Cardiac muscle cell (in vitro differentiated cells and primary cell): ENCODE results near the gene MYLIP. TPM values are rescaled to one million over a fixed set of nuclear protein-coding genes. Genes with fewer than 3 reads are reported as not detected.

Source experiments
- DNase-seq, 2 donors: peaks; one replicate each; pipeline versions ENCODE4 v3.0.0 to v3.0.0-alpha.2; 2010 to 2017; ENCODE audit warnings: low read depth in 1 of 2, low spot score in 1 of 2
- H3K27ac ChIP-seq: fragments of 200-600 bp; sonication (generic); 2 replicates; pipeline ENCODE4 v1.5.1; 2016
- H3K27me3 ChIP-seq: fragments of 200-600 bp; sonication (generic); 2 replicates; pipeline ENCODE4 v1.6.0; 2016; ENCODE audit warnings: control low read depth
- H3K36me3 ChIP-seq: fragments of 200-600 bp; sonication (generic); 2 replicates; pipeline ENCODE4 v1.5.1; 2016; ENCODE audit warnings: control low read depth
- H3K4me1 ChIP-seq: fragments of 200-600 bp; sonication (generic); 2 replicates; pipeline ENCODE4 v1.8.1; 2017; ENCODE audit warnings: low read depth, mild to moderate bottlenecking, mixed run types
- H3K4me3 ChIP-seq: fragments of 200-600 bp; sonication (generic); 2 replicates; pipeline ENCODE4 v1.5.1; 2016; ENCODE audit warnings: mild to moderate bottlenecking
- H3K9me3 ChIP-seq: fragments of 200-600 bp; sonication (generic); 2 replicates; pipeline ENCODE4 v1.5.1; 2017; ENCODE audit warnings: low read depth, mild to moderate bottlenecking, control low read depth
- polyA plus RNA-seq: library from polyadenylated mRNA; unstranded; fragments of >200 nt; fragmentation: Nextera tagmentation; extraction: Ambion mirVana; gene quantifications from 2 replicates; pipeline ENCODE4 v1.2.1, GENCODE V29; 2016
- total RNA-seq: library from RNA; depleted of rRNA; stranded (reverse); fragments of >200 nt; gene quantifications from 2 replicates; pipeline ENCODE4 v1.2.3, GENCODE V29; 2016
- TF ChIP-seq, protein P1 (sequence below): IDR thresholded peaks from 2 replicates; pipeline ENCODE4 v1.5.1; 2012; ENCODE audit warnings: low read depth, mild to moderate bottlenecking, low read length

MYLIP gene
- total and polyA plus RNA-seq, 2 experiments from 2014 or later: 33.4 to 35.6 TPM

- Histone ChIP-seq H3K27me3 (no peaks in the 10 kb centered on the region), H3K27ac (no peak overlapping the region), H3K36me3 (no peaks in the 10 kb centered on the region), H3K4me3 (no peak overlapping the region), H3K4me1 (no peaks in the 10 kb centered on the region), H3K9me3 (no peaks in the 10 kb centered on the region)
- TF ChIP-seq, protein P1, sequence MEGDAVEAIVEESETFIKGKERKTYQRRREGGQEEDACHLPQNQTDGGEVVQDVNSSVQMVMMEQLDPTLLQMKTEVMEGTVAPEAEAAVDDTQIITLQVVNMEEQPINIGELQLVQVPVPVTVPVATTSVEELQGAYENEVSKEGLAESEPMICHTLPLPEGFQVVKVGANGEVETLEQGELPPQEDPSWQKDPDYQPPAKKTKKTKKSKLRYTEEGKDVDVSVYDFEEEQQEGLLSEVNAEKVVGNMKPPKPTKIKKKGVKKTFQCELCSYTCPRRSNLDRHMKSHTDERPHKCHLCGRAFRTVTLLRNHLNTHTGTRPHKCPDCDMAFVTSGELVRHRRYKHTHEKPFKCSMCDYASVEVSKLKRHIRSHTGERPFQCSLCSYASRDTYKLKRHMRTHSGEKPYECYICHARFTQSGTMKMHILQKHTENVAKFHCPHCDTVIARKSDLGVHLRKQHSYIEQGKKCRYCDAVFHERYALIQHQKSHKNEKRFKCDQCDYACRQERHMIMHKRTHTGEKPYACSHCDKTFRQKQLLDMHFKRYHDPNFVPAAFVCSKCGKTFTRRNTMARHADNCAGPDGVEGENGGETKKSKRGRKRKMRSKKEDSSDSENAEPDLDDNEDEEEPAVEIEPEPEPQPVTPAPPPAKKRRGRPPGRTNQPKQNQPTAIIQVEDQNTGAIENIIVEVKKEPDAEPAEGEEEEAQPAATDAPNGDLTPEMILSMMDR: no peak
- DNase-seq: no peak
Measured at GRCh38 chr6:16086965-16087364, 41.9 kb upstream of the MYLIP start.

- no peaks in the 10 kb centered on the region for H3K27me3 ChIP-seq
- no peak overlapping the region for H3K27ac ChIP-seq
- no peaks in the 10 kb centered on the region for H3K9me3 ChIP-seq
- no peak for DNase-seq
- H3K4me3 ChIP-seq: no peak overlapping the region
- H3K4me1 ChIP-seq: no peaks in the 10 kb centered on the region
- no peaks in the 10 kb centered on the region for H3K36me3 ChIP-seq
- TF ChIP-seq, protein P1: no peak
Measured at GRCh38 chr6:16087386-16087785, 41.5 kb upstream of the MYLIP start.

DNA sequence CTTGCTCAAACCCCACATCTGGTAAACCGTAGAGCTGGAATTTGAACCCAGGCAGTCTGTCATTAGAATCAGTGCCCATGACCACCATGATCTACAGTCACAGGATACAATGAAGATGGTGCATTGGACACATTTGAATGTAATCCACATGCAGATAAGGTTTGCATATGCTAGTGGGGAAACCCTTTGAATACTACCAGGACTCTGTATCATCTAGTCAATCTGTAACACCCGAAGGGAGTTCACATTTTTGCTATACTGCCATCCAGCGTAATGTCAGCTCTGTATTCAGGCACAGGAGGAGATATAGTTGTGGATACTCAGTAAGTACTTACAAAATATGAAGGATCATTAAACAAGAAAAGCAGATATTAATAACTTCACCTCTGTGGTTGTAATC is 40.5 kb upstream of the MYLIP start:
- Histone ChIP-seq H3K27me3 (no peaks in the 10 kb centered on the region), H3K4me3 (no peak overlapping the region), H3K9me3 (no peaks in the 10 kb centered on the region), H3K27ac (no peak overlapping the region), H3K36me3 (no peaks in the 10 kb centered on the region), H3K4me1 (no peaks in the 10 kb centered on the region)
- no peak for DNase-seq
- TF ChIP-seq, protein P1: no peak

DNA sequence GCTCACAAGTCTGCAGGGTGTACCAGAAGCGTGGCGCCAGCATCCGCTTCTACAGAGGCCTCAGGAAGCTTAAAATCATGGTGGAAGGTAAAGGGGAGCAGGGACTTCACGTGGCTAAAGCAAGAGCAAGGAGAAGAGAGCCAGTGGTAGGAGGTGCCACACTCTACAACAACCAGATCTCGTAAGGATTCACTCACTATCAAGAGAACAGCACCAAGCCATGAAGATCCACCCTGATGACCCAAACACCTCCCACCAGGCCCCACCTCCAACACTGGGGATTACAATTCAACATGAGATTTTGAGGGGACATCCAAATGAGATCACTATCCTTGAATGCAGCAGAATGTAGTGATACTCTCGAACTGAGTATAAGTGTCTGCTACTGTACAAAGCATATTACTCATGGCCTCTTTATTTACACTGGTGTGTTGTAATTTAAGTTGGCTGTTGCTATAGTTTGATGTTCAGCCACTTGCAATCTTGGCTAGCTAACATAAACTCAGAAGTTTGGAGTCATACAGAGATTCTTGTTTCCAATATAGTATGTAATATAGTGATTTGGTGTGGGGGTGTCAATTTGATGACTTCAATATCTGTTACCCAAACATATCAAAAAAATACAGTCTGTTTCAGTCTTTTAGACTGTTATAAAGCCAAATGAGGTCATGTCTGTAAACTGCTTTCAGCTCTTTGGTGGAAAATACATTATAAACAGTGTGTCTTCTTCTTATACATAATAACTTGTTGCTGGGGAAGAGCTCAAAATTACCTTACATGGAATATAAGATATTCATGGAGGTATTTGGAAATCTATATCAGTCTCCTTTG is 39.4 kb upstream of the MYLIP start:
- TF ChIP-seq, protein P1: no peak
- Histone ChIP-seq H3K9me3 (no peaks in the 10 kb centered on the region), H3K27ac (no peak overlapping the region), H3K36me3 (no peaks in the 10 kb centered on the region), H3K27me3 (no peaks in the 10 kb centered on the region), H3K4me3 (no peak overlapping the region), H3K4me1 (no peaks in the 10 kb centered on the region)
- peak in 1 of 2 donors; percentile 50 for DNase-seq

- TF ChIP-seq, protein P1: no peak
- Histone ChIP-seq H3K36me3 (no peaks in the 10 kb centered on the region), H3K4me3 (no peak overlapping the region), H3K27ac (no peak overlapping the region), H3K27me3 (no peaks in the 10 kb centered on the region), H3K9me3 (no peaks in the 10 kb centered on the region), H3K4me1 (no peaks in the 10 kb centered on the region)
- DNase-seq: no peak
Measured at GRCh38 chr6:16090452-16090851, 38.4 kb upstream of the MYLIP start.
